DND-41 (cell line): Measurements from ENCODE around the gene AHNAK2.
"Not testable (repeated sequence)": the region's sequence is repeated elsewhere in the genome, so short reads cannot be mapped to it uniquely, and the experiment has no call there.

ENCODE experiments used
- EZH2 ChIP-seq: IDR thresholded peaks from 3 replicates; pipeline ENCODE4 v1.6.1; 2012; ENCODE audit warnings: borderline replicate concordance, low read depth, mild to moderate bottlenecking, moderate library complexity, low read length, inconsistent platforms; ENCODE audit not compliant: severe bottlenecking
- TF ChIP-seq, protein P1 (sequence below): IDR thresholded peaks from 2 replicates; pipeline ENCODE4 v1.5.1; 2012; ENCODE audit warnings: borderline replicate concordance, low read length, moderate library complexity, mild to moderate bottlenecking; ENCODE audit not compliant: poor library complexity, severe bottlenecking; ENCODE audit errors: extremely low read depth

DNA sequence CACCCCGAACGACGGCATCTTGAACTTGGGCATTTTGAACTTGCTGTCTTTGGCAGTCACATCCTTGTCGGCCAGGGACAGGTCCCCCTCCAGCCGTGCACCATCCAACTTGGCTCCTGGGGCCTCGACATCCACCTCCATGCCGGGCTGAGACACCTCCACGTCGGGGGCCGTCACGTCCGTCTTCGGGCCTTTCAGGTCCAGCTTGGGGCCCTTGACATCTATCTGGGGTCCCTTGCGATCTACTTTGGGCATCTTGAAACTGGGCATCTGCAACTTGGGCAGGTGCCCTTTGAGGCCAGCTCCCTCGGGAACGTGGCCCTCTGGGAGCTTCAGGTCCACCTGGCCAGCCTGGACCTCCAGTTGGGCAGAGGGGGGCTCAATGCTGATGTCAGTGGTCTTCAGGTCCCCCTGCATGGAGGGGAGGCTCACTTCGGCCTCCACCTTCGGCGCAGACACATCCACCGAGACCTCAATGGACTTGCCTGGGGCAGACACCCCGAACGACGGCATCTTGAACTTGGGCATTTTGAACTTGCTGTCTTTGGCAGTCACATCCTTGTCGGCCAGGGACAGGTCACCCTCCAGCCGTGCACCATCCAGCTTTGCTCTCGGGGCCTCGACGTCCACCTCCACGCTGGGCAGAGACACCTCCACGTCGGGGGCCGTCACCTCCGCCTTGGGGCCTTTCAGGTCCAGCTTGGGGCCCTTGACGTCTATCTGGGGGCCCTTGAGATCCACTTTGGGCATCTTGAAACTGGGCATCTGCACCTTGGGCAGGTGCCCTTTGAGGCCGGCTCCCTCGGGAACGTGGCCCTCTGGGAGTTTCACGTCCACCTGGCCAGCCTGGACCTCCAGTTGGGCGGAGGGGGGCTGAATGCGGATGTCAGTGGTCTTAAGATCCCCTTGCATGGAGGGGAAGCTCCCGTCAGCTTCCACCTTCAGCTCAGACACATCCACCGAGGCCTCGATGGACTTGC, 31.9 kb downstream of the AHNAK2 start:
- TF ChIP-seq, protein P1, sequence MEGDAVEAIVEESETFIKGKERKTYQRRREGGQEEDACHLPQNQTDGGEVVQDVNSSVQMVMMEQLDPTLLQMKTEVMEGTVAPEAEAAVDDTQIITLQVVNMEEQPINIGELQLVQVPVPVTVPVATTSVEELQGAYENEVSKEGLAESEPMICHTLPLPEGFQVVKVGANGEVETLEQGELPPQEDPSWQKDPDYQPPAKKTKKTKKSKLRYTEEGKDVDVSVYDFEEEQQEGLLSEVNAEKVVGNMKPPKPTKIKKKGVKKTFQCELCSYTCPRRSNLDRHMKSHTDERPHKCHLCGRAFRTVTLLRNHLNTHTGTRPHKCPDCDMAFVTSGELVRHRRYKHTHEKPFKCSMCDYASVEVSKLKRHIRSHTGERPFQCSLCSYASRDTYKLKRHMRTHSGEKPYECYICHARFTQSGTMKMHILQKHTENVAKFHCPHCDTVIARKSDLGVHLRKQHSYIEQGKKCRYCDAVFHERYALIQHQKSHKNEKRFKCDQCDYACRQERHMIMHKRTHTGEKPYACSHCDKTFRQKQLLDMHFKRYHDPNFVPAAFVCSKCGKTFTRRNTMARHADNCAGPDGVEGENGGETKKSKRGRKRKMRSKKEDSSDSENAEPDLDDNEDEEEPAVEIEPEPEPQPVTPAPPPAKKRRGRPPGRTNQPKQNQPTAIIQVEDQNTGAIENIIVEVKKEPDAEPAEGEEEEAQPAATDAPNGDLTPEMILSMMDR, result not testable (repeated sequence)
- not testable (repeated sequence) for TF ChIP-seq EZH2
